HEK293T (cell line): ENCODE results near the gene ATP7A.

Experiments used
- BHLHE40 ChIP-seq: fragments of 450-650 bp; IDR thresholded peaks from 2 replicates; pipeline ENCODE4 v1.6.1; 2016; ENCODE audit warnings: mild to moderate bottlenecking, moderate library complexity, borderline replicate concordance
- FOXA1 ChIP-seq: fragments of 450-650 bp; IDR thresholded peaks from 2 replicates; pipeline ENCODE4 v1.6.1; 2016; ENCODE audit warnings: mild to moderate bottlenecking
- FOXK2 ChIP-seq: fragments of 450-650 bp; IDR thresholded peaks from 2 replicates; pipeline ENCODE4 v1.6.1; 2016; ENCODE audit warnings: mild to moderate bottlenecking
- FOXM1 ChIP-seq: fragments of 450-650 bp; IDR thresholded peaks from 2 replicates; pipeline ENCODE4 v1.6.1; 2017; ENCODE audit warnings: mild to moderate bottlenecking, borderline replicate concordance
- SP1 ChIP-seq: fragments of 450-650 bp; IDR thresholded peaks from 2 replicates; pipeline ENCODE4 v1.6.1; 2017
- SUZ12 ChIP-seq: fragments of 450-650 bp; IDR thresholded peaks from 2 replicates; pipeline ENCODE4 v1.6.1; 2016; ENCODE audit warnings: mild to moderate bottlenecking
- TARDBP ChIP-seq: fragments of 450-650 bp; IDR thresholded peaks from 2 replicates; pipeline ENCODE4 v1.6.1; 2016
- ZNF384 ChIP-seq: fragments of 450-650 bp; IDR thresholded peaks from 2 replicates; pipeline ENCODE4 v1.6.1; 2016
- TF ChIP-seq, protein P1 (sequence below): fragments of 450-650 bp; IDR thresholded peaks from 2 replicates; pipeline ENCODE4 v1.6.1; 2016

DNA sequence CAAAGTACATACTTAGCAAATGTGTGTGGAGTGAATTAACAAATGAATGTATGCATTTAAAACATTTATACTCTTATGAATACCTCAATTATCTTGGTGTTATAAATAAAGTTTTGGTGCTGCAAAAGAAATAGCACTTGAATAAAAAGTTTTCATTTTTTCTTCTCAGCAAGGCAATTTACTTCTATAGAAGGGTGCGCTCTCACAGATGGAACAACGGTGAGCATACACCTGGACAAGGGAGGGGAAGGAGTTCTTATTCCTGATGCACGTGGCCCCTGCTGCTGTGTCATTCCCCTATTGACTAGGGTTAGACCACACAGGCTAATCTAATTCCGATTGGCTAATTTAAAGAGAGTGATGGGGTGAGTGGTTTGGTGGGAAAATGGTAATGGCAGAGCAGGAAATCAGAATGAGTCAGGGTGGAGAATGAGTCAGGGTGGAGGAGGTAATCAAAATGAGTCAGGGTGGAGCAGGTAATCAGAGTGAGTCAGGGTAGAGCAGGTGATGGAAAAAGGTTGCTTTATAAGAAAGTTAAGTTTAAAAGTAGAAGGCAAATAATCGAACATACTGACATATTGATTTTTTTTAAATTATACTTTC, 165.4 kb downstream of the ATP7A start:
- no peak for TF ChIP-seq BHLHE40
- TF ChIP-seq TARDBP = no peak
- no peak for TF ChIP-seq ZNF384
- TF ChIP-seq SP1 = no peak
- TF ChIP-seq FOXK2 = no peak
- no peak for TF ChIP-seq SUZ12
- TF ChIP-seq FOXM1 = no peak
- no peak for TF ChIP-seq FOXA1
- TF ChIP-seq, protein P1, sequence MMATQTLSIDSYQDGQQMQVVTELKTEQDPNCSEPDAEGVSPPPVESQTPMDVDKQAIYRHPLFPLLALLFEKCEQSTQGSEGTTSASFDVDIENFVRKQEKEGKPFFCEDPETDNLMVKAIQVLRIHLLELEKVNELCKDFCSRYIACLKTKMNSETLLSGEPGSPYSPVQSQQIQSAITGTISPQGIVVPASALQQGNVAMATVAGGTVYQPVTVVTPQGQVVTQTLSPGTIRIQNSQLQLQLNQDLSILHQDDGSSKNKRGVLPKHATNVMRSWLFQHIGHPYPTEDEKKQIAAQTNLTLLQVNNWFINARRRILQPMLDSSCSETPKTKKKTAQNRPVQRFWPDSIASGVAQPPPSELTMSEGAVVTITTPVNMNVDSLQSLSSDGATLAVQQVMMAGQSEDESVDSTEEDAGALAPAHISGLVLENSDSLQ = no peak
